ENCODE results near the gene RSPH4A.
A peak's percentile ranks its signal among the peaks of the same experiment; 100 is the strongest.
"Not testable (repeated sequence)": the region's sequence is repeated elsewhere in the genome, so short reads cannot be mapped to it uniquely, and the experiment has no call there.

The RSPH4A gene

GRCh38 chr6:116615937-116616736, at the start of gene RSPH4A:
RSPH4A (plus strand) TSS chr6:116616479; CDS start chr6:116616624, 145 bp downstream.
- DNase-seq (ENCODE audit: low spot score), result peak; percentile 91

- no peak for DNase-seq (ENCODE audit: low spot score)
These were observed 48.2 kb upstream of the RSPH4A start for GRCh38 chr6:116568111-116568510.

DNA sequence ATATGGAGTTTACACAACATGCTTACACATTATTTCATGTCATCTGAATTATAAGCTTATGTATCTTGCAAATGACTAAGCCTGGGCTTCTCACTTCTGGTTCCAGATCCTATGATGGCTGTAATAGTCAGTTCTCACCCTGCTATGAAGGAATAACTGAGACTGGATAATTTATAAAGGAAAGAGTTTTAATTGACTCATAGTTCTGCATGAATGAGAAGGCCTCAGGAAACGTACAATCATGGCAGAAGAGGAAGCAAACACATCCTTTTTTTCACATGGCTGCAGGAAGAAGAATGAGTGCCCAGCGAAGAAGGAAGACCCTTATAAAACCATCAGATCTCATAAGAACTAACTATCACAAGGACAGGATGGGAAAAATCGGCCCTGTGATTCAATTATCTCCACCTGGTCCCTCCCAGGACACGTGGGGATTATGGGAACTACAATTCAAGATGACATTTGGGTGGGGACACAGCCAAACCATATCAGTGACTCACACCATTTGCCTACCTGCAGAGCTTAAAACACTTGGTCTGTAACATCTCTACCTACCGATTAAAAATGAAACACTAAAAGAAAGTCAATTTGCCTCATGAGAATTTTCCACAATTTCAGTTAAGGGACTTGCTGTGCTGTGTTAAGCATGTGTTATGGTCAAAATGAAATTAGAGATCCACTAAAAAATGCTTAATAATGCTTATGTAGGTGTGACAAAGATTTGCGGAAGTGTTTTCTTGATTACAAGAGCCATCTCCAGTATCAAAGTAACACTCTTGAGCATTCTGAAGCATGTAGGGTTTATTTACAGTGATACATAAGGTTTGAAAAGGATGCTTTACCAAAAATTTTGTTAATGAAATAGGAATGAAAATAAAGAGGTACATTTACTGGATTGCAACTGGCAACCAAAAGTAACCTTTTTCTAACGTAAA, 47.2 kb upstream of the RSPH4A start:
- DNase-seq (ENCODE audit: low spot score), result no peak

DNA sequence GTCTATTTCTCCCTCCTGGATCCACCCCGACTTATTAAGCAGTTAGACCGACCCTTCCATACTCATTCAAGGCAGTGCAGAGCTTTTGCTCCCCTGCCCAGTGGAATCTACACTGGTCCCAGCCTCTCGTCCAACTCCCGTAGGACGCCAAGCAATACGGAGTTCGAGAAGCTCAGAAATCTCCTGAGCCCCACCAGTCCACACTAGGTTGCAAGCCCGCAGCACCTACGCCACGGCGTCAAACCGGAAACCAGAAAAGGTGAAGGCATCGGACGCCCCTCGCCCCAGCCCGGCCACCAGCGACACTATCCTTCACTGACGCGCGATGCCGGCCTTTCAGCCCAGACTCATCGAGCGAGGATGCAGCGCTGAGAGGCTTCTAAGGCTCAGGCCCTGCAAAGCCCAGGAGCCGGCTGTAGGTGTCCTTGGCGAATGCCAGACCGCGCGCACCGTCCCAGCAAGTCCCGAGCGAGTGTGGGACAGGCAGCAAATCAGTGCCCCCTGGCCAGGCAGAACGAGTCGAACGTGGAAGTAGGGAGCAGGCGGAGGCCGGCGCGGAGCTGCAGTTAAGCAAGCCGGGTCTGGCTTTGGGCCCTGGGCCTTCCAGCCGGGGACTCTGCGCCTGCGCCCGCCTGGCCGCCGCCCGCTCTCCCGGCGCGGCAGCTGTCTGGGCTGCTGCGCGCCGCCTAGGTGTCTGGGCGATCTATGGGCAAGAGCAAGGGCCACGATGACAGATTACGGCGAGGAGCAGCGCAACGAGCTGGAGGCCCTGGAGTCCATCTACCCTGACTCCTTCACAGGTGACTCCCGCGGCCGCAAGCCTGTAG, 45.2 kb upstream of the RSPH4A start, which contains the start of gene RWDD1:
Gene RWDD1 (plus strand): TSS at position 649 of the 827 bp plus-strand sequence. CDS start 79 bp downstream, at position 728.
- peak; percentile 99 for DNase-seq (ENCODE audit: low spot score)

GRCh38 chr6:116571683-116572000, 44.6 kb upstream of the RSPH4A start:
- no peak for DNase-seq (ENCODE audit: low spot score)

GRCh38 chr6:116572162-116572561, 44.1 kb upstream of the RSPH4A start:
- DNase-seq (ENCODE audit: low spot score), result no peak

DNA sequence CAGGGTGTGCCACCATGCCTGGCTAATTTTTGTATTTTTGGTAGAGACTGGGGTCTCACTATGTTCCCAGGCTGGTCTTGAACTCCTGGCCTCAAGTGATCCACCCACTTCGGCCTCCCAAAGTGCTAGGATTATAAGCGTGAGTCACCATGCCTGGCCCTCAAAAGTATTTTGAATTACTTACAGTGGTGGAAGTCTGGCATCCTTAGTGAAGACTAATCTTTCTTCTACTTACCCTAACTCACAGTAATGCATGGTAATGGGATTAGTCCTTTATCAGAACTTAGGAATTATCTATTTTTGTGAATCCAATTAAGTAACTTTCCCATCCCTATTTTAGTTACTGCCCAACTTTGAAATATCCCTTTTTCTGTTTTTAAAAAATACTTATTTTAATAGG, 41.1 kb upstream of the RSPH4A start:
- no peak for DNase-seq (ENCODE audit: low spot score)

DNA sequence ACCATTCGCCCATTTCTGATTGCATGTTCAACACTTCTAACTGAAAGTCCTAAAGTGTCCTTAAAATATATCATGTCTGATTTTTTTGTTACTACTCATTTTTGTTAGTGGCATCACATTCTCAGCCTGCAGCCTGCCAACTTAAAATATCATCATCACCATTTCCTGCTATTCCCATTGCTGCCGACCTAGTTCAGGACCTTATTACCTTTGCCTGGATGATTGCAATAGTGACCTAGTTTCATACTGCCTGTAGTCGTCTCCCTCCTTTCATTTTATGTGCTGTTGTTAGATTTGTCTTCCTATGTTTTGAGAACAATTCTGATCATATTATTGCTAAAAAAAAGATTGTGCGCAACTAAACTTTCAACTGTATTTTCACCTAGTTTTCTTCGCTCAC, 38.8 kb upstream of the RSPH4A start:
- no peak for DNase-seq (ENCODE audit: low spot score)

- DNase-seq (ENCODE audit: low spot score), result no peak
These were observed 37.9 kb upstream of the RSPH4A start for GRCh38 chr6:116578335-116578734.

DNA sequence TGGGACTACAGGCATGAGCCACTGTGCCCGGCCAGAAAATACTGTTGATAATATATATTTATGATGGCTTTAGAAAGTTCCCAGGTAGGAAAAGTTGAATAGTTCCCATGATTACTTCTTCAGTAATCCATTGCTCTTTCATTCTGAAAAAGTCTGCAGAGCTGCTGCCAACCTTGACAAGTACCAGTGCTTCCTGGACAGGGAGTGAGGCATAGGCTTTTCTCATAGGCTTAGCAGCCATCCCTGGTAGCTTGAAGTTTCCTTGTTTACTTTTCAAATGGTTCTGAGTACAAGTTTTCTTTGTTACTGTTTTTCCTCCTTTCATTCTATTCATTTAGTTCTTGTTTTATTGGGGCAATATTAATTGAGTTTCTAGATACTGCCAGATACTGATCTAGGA, 37.1 kb upstream of the RSPH4A start:
- DNase-seq (ENCODE audit: low spot score), result no peak

DNA sequence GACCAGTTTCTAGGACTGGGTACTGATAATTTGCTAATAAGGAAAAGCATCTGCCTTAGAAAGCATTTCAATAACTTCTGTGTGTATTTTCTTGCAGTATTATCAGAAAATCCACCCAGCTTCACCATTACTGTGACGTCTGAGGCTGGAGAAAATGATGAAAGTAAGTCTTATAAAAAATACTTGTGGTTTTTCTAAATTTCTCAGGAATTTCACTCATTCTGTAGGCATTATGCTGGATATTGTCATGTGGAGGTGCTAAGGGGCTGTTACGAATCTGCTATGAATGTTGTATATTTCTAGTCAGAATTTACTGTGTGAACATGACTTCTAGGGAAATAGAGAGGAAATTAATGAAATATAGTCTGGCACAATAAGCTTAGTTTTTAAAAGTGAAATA, 36.1 kb upstream of the RSPH4A start:
- no peak for DNase-seq (ENCODE audit: low spot score)

- DNase-seq (ENCODE audit: low spot score), result no peak
These were observed 30.0 kb upstream of the RSPH4A start for GRCh38 chr6:116586276-116586675.

DNA sequence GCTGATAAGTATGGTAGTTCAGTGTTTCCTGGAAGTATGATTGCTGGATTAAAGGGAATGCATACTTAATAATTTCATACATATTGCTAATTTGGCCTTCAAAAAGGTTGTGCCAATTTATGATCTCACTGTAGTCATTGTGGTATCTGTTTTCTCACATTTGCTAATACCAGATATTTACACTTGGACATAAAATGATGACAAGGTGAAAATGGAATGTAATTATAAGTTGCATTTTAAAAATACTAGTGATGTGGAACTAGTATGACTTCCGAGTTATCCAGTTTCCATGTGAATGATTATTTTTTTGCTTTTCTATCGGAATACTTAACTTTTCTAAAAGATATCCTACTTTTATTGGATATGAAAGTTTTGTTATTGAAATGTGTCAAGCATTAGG, 29.5 kb upstream of the RSPH4A start:
- no peak for DNase-seq (ENCODE audit: low spot score)

GRCh38 chr6:116595247-116595646, 21.0 kb upstream of the RSPH4A start:
- DNase-seq (ENCODE audit: low spot score), result no peak

DNA sequence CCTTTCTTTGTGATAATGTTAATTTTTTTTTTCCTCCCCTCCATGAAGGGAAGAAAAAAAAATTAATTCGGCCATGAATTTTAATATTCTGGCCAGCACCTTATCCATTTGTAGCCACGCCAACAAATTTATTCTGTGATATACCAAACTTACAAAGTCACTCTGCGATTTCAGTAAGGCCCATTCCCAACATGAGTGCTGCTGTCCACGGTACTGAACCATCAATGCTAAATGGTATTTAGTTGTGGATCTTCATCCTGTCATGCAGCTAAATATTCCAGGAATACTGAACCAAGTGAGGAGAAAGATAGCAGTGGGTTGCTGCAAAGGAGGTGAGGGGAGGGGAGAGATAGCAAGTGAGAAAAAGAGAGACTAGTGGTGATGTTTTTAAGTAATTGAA, 19.5 kb upstream of the RSPH4A start:
- no peak for DNase-seq (ENCODE audit: low spot score)

DNA sequence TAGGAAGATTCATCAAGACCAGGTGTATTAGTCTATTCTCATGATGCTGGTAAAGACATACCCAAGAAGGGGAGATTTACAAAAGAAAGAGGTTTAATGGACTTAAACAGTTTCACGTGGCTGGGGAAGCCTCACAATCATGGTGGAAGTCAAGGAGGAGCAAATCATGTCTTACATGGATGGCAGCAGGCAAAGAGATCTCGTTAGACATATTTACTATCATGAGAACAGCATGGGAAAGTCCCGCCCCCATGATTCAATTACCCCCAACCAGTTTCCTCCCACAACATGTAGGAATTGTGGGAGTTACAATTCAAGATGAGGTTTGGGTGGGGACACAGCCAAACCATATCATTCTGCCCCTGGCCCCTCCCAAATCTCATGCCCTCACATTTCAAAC, 12.4 kb upstream of the RSPH4A start:
- DNase-seq (ENCODE audit: low spot score), result not testable (repeated sequence)

- DNase-seq (ENCODE audit: low spot score), result not testable (repeated sequence)
These were observed 11.4 kb upstream of the RSPH4A start for GRCh38 chr6:116604868-116605267.

GRCh38 chr6:116605935-116606334, 10.3 kb upstream of the RSPH4A start:
- no peak for DNase-seq (ENCODE audit: low spot score)

DNA sequence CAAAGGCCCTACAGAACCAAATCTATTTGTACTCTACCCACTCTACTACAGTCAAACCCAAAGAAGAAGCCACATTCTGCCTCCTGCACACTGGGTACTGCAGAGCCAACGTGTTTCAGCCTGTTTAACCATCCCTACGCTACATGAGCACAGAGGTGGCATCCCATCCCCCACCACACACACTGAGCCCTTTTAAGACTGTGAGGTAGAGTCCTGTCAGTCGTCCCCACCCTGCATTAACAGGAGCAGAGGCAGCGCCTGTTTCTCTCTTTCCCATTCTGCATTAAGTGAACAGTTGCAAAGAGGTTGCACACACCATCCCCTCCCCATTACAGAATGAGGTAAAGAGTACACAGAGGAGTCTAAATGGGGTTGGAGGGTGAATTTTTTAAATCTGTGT, 5.2 kb upstream of the RSPH4A start:
- DNase-seq (ENCODE audit: low spot score), result no peak

DNA sequence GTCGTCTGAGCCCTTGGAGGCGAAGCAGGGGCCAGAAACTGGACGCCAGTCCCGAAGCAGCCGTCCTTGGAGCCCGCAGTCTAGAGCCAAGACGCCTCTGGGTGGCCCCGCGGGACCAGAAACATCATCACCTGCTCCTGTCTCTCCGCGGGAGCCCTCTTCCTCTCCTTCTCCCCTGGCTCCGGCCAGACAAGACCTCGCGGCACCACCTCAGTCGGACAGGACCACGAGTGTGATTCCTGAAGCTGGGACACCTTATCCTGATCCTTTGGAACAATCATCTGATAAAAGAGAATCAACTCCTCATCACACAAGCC, 416 bp downstream of the RSPH4A start:
- DNase-seq (ENCODE audit: low spot score), result peak; percentile 62

DNA sequence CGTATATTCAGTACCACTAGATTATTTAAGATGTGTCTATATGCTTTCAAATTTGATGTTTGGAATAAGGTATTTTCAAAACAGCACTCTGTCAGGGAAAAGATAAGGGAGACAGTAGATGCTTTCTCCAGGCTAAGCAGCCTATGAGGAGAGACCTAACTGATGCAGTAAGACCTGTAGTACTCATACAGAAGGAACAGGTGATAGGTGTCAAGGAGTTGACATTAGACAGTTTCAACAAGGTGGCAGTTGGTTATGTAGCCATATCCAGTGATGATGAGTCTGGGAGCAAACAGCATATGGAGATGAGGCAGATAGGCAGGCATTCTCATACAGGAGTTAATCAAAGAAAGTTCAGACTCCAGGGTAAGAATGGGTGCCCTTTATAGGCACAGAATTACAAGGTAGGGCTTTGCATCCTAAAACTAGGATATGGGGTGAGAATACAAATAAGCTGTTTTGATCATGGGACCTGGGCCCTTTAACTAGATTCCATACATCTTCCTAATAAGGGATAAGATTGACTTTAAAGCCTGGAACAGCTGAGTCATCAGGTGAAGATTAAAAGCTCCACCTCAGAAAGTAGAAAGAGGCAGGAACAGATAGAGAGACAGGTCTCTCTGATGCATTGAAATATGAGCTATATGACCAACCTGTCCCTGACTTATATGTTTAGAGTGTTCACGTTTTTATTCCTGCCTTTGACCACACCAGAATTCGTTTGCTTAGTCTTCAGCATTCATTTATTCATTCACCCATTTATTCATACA, 7.9 kb downstream of the RSPH4A start:
- DNase-seq (ENCODE audit: low spot score), result no peak

GRCh38 chr6:116625872-116626271, 9.6 kb downstream of the RSPH4A start:
- DNase-seq (ENCODE audit: low spot score), result no peak

All from ecto neural progenitor cell (in vitro differentiated cells).